ENCODE measurements around the gene PRKCSH. TPM values are rescaled to one million over a fixed set of nuclear protein-coding genes. Genes with fewer than 3 reads are reported as not detected.

PRKCSH gene, protein sequence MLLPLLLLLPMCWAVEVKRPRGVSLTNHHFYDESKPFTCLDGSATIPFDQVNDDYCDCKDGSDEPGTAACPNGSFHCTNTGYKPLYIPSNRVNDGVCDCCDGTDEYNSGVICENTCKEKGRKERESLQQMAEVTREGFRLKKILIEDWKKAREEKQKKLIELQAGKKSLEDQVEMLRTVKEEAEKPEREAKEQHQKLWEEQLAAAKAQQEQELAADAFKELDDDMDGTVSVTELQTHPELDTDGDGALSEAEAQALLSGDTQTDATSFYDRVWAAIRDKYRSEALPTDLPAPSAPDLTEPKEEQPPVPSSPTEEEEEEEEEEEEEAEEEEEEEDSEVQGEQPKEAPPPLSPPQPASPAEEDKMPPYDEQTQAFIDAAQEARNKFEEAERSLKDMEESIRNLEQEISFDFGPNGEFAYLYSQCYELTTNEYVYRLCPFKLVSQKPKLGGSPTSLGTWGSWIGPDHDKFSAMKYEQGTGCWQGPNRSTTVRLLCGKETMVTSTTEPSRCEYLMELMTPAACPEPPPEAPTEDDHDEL
- 13.8 and 37.1 TPM in 2 replicates for polyA plus RNA-seq

DNA sequence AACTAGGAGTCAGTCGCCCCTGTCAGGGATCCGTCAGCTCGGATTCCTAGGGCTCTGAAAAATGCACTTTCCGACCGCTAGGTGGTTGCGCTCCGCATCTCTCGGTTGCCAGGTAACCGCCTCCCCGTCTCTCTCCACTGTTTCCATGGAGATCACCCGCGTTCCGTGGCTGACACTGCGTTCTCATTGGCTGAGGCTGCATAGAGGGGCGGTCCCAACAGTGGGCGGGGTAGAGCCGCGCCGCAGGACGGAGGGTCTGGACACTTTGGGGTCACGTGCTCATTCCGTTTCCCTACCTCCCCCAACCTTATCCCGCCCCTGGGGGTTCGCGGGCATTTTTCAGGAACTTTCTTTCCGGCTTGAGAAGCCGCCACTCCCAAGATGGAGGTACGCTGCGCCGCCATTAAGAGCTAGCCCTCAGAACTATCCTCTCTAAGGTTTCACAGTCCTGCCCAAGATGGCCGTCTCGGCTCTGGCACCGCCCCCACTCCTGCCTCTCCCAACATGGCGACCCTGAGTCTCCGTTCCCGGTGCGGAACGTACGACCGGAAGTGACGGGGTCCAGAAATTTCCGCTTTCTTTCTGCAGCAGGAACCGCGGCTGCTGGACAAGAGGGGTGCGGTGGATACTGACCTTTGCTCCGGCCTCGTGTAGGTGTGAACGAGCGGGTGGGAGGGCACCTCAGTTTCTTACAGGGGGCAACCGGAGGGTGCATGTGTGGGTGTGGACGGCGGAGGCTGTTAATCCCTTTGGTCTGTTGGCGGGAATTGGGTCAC is at the start of gene PRKCSH, which contains the start of gene ODAD3:
PRKCSH (plus strand) TSS at position 579 of the 776 bp plus-strand sequence. CDS start 483 bp downstream, outside the sequence.
ODAD3 (minus strand) TSS at position 65 of the 776 bp plus-strand sequence. CDS start 105 bp downstream, outside the sequence.

DNA sequence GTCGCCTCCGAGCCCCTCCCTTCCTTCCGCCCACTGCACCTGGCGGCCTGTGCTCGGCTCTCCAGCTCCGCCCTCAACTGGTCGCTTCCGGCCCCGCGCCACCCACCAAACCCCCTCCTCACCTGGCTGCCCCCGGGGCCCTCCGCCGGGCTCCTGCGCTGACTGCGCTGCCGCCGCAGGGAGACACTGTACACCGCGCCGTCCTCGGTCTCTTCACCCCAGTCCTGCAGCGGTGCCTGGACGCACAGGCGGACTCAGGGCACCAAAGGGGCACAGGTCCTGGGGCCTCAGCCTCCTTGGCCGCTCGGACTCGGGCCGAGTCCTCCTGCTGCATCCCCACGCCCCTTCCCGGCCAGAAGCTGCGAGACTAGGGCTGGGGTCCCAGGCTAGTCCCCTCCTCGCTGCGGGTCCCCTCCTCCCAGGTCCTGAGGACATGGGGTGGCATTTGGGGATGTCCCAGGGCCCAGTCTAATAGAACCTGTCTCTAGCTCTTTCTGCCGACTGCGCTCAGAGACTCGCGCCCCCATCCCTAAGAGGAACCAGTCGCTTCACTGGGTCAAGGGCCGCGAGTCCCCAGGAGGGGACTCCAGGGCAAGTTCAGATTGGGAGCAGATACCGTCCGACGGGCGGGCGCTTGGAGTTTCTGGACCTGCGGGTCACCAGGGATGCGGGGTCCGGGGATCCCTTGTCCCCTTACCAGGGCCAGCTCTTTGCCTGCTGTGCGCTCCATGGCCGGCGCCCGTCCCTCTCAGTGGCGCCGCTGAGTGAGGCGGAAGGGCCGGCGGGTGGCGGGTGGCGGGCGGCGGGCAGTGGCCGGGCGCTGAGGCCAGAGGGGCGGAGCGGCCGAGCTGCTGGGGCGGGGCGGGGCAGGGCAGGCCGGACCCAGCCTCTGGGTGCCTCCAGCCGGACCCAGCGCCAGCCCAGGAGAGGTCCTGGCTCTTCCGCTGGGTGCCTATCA is 16.6 kb upstream of the PRKCSH start, which contains the start of gene RGL3:
RGL3 (minus strand) TSS at position 766 of the 958 bp plus-strand sequence; CDS start at position 730, 36 bp downstream.

DNA sequence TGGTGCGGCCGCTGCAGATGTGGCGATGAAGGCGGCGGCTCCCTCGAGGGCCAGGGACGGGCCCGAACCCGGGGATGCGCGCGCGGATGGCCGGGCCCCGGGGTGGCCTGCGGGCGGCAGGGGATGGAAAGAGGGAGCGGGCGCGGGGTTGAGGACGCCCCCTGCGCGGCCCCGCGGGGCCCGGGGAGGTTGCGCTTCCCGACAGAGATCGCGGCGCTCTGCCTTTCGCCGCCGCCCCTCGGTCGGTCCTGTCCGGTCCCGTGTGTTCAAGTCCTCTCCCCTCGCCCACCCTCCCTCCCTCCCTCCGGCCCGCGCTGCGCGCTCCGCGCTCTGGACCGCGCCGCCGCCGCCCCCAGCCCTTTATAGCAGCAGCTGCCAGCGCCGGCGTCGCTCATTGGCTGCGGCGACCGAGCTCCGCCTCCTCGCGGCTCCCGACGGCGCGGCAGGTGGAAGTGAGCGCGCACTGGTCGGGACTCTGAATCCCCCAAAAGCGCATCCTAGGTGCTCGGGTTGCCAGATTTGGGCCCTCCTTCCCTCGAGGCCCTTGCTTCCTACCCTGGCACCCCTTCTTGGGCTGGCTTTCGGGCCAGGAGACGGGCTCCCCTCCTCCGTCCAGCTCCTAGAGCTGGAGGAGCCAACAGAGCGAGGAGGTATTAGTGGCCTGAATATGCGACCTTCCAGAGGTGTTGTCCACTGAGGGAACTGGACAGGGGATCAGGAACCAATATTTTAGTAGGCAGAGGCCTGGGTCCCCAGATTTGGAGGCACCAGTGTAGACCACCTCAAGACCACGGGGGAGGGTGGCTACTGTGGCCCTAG is 45.5 kb downstream of the PRKCSH start, which contains the start of gene ELAVL3:
ELAVL3 (minus strand) TSS at position 332 of the 819 bp plus-strand sequence. CDS start 438 bp downstream, outside the sequence.

Other genes with a start within 250 kb of the PRKCSH start
- 0.57 and 0.60 TPM in 2 replicates for gene KANK2, start 238.1 kb upstream of the PRKCSH start, polyA plus RNA-seq
- gene ANGPTL8, start 196.0 kb upstream of the PRKCSH start, polyA plus RNA-seq, result not detected in 2 replicates
- gene DOCK6, start 173.1 kb upstream of the PRKCSH start, polyA plus RNA-seq, result 0.66 TPM in 1 of 2 replicates, not detected in the other
- gene TSPAN16, start 139.5 kb upstream of the PRKCSH start, polyA plus RNA-seq, result not detected in 2 replicates
- gene RAB3D, start 96.0 kb upstream of the PRKCSH start, polyA plus RNA-seq, result 0.90 and 1.9 TPM in 2 replicates
- 56.6 and 111 TPM in 2 replicates for gene TMEM205, start 89.4 kb upstream of the PRKCSH start, polyA plus RNA-seq
- gene CCDC159, start 89.1 kb upstream of the PRKCSH start, polyA plus RNA-seq, result 0.47 and 2.0 TPM in 2 replicates
- gene PLPPR2, start 80.2 kb upstream of the PRKCSH start, polyA plus RNA-seq, result 8.4 and 12.7 TPM in 2 replicates
- gene SWSAP1, start 61.0 kb upstream of the PRKCSH start, polyA plus RNA-seq, result 1.2 TPM in 1 of 2 replicates, not detected in the other
- 4.7 and 5.7 TPM in 2 replicates for gene EPOR, start 51.3 kb upstream of the PRKCSH start, polyA plus RNA-seq
- 3.5 TPM in 1 of 2 replicates, not detected in the other for gene RGL3, start 16.3 kb upstream of the PRKCSH start, polyA plus RNA-seq
- gene ODAD3, start 514 bp upstream of the PRKCSH start, polyA plus RNA-seq, result 0.99 and 3.2 TPM in 2 replicates
- 4.9 and 6.3 TPM in 2 replicates for gene ELAVL3, start 45.4 kb downstream of the PRKCSH start, polyA plus RNA-seq
- not detected in 2 replicates for gene ZNF653, start 70.2 kb downstream of the PRKCSH start, polyA plus RNA-seq
- 10.3 and 11.8 TPM in 2 replicates for gene ECSIT, start 93.5 kb downstream of the PRKCSH start, polyA plus RNA-seq
- gene CNN1, start 103.2 kb downstream of the PRKCSH start, polyA plus RNA-seq, result not detected in 2 replicates
- gene ELOF1, start 123.6 kb downstream of the PRKCSH start, polyA plus RNA-seq, result 17.2 and 21.9 TPM in 2 replicates
- gene ACP5, start 142.0 kb downstream of the PRKCSH start, polyA plus RNA-seq, result not detected in 2 replicates
- gene ZNF627, start 161.8 kb downstream of the PRKCSH start, polyA plus RNA-seq, result 8.2 and 9.8 TPM in 2 replicates

All from Purkinje cell (primary cell).